Activated CD4-positive, alpha-beta T cell treated with anti-CD3 and anti-CD28 coated beads for 36 hours (primary cell): ENCODE data around the gene KLHL42. TPM values are rescaled to one million over a fixed set of nuclear protein-coding genes. Genes with fewer than 3 reads are reported as not detected.
"Not testable (repeated sequence)": the region's sequence is repeated elsewhere in the genome, so short reads cannot be mapped to it uniquely, and the experiment has no call there.

Experiments
- ATAC-seq: fragments of 200-7000 bp; cut with Tn5 transposase; one replicate; pipeline ENCODE4 v1.10.0; 2021; ENCODE audit warnings: mild to moderate bottlenecking, moderate library complexity
- CTCF ChIA-PET: fragments of 350-600 bp; sonication (Branson Sonifier 250); formaldehyde crosslinking; loops from one replicate; lab custom pipeline; 2021; ENCODE audit warnings: antibody characterized with exemption; lab: Charles Lee
- POLR2A ChIA-PET: fragments of 350-600 bp; sonication (Branson Sonifier 250); formaldehyde crosslinking; loops from one replicate; lab custom pipeline; 2021; ENCODE audit warnings: antibody characterized with exemption, inconsistent platforms; lab: Charles Lee
- DNase-seq: peaks from one replicate; pipeline ENCODE4 v3.0.0-alpha.2; 2020
- H3K27ac Mint-ChIP-seq: one replicate; pipeline ENCODE4 v1.8.0; 2021; ENCODE audit warnings: mixed read lengths
- H3K27me3 Mint-ChIP-seq: one replicate; pipeline ENCODE4 v1.8.0; 2021; ENCODE audit warnings: mixed read lengths
- H3K36me3 Mint-ChIP-seq: one replicate; pipeline ENCODE4 v1.8.0; 2021; ENCODE audit warnings: low read depth, mixed read lengths
- H3K4me1 Mint-ChIP-seq: one replicate; pipeline ENCODE4 v1.8.0; 2021; ENCODE audit warnings: mixed read lengths
- H3K4me3 Mint-ChIP-seq: one replicate; pipeline ENCODE4 v1.8.0; 2021; ENCODE audit warnings: mild to moderate bottlenecking, moderate library complexity, mixed read lengths
- H3K9me3 Mint-ChIP-seq: one replicate; pipeline ENCODE4 v1.8.0; 2021; ENCODE audit warnings: low read depth, mixed read lengths
- intact Hi-C, 2 experiments: fragments of 100-400 bp; cut with DNase I in 1 of 2; cut with micrococcal nuclease in 1 of 2; formaldehyde crosslinking; loops; one replicate each; pipeline versions ENCODE4 v1.14.2 to v1.15.1; 2022 to 2024; cut with DNase I, micrococcal nuclease
- total RNA-seq, 2 experiments: library from RNA; stranded (reverse); gene quantifications; one replicate each; pipeline ENCODE4 v1.2.3, GENCODE V29; 2021

KLHL42 gene
- total RNA-seq, 2 experiments from 2014 or later: 7.1 to 9.2 TPM

- H3K27me3 Mint-ChIP-seq: no peaks in the 10 kb centered on the region
- intact Hi-C loops: no loop called here
- H3K27ac Mint-ChIP-seq: no peak overlapping the region
- no peaks in the 10 kb centered on the region for H3K36me3 Mint-ChIP-seq
- DNase-seq (no peak), ATAC-seq (no peak)
- ChIA-PET CTCF (interaction anchor here (0.6 kb wide), 1 partner anchor 388 kb away, joined by 4 read pairs; no protein-coding TSS in a partner anchor), POLR2A (no interaction called here)
- no peaks in the 10 kb centered on the region for H3K4me1 Mint-ChIP-seq
- peaks cover 3% of the 10 kb centered on the region for H3K9me3 Mint-ChIP-seq
- no peak overlapping the region for H3K4me3 Mint-ChIP-seq
These were observed 58.6 kb downstream of the KLHL42 start for GRCh38 chr12:27838543-27839185.

- Mint-ChIP-seq H3K27ac (no peak overlapping the region), H3K36me3 (no peaks in the 10 kb centered on the region), H3K4me3 (no peak overlapping the region), H3K9me3 (no peaks in the 10 kb centered on the region), H3K27me3 (no peaks in the 10 kb centered on the region), H3K4me1 (no peaks in the 10 kb centered on the region)
- intact Hi-C loops: no loop called here
- ATAC-seq (no peak), DNase-seq (no peak)
- POLR2A ChIA-PET: no interaction called here
- CTCF ChIA-PET: interaction anchor here (0.6 kb wide), 1 partner anchor 100 kb away, joined by 3 read pairs; no protein-coding TSS in a partner anchor
These were observed 60.4 kb downstream of the KLHL42 start for GRCh38 chr12:27840229-27840999.

GRCh38 chr12:27841392-27841882 is 61.4 kb downstream of the KLHL42 start:
- H3K27ac Mint-ChIP-seq: no peak overlapping the region
- H3K36me3 Mint-ChIP-seq: no peaks in the 10 kb centered on the region
- no peak overlapping the region for H3K4me3 Mint-ChIP-seq
- intact Hi-C loops: no loop called here
- H3K27me3 Mint-ChIP-seq: peaks cover 3% of the 10 kb centered on the region
- ATAC-seq (no peak), DNase-seq (no peak)
- no peaks in the 10 kb centered on the region for H3K4me1 Mint-ChIP-seq
- POLR2A ChIA-PET: no interaction called here
- H3K9me3 Mint-ChIP-seq: no peaks in the 10 kb centered on the region
- CTCF ChIA-PET: no interaction called here

GRCh38 chr12:27843714-27844245 is 63.7 kb downstream of the KLHL42 start:
- Mint-ChIP-seq H3K27me3 (peaks cover 12% of the 10 kb centered on the region), H3K4me3 (no peak overlapping the region), H3K27ac (no peak overlapping the region), H3K4me1 (no peaks in the 10 kb centered on the region), H3K9me3 (no peaks in the 10 kb centered on the region), H3K36me3 (no peaks in the 10 kb centered on the region)
- DNase-seq (no peak), ATAC-seq (no peak)
- intact Hi-C loops: no loop called here
- ChIA-PET CTCF (interaction anchor here (0.8 kb wide), 1 partner anchor 194 kb away, joined by 4 read pairs; no protein-coding TSS in a partner anchor), POLR2A (no interaction called here)

GRCh38 chr12:27844366-27845090 is 64.5 kb downstream of the KLHL42 start:
- CTCF ChIA-PET: interaction anchor here (0.8 kb wide), 1 partner anchor 194 kb away, joined by 4 read pairs; no protein-coding TSS in a partner anchor
- peaks cover 2% of the 10 kb centered on the region for H3K9me3 Mint-ChIP-seq
- no peak overlapping the region for H3K27ac Mint-ChIP-seq
- H3K27me3 Mint-ChIP-seq: peaks cover 12% of the 10 kb centered on the region
- no peak overlapping the region for H3K4me3 Mint-ChIP-seq
- POLR2A ChIA-PET: no interaction called here
- ATAC-seq: no peak
- no peaks in the 10 kb centered on the region for H3K36me3 Mint-ChIP-seq
- DNase-seq: no peak
- intact Hi-C loops: no loop called here
- no peaks in the 10 kb centered on the region for H3K4me1 Mint-ChIP-seq

- Mint-ChIP-seq H3K4me1 (no peaks in the 10 kb centered on the region), H3K27me3 (peaks cover 13% of the 10 kb centered on the region), H3K36me3 (no peaks in the 10 kb centered on the region), H3K9me3 (peaks cover 2% of the 10 kb centered on the region), H3K4me3 (no peak overlapping the region), H3K27ac (no peak overlapping the region)
- ChIA-PET CTCF (no interaction called here), POLR2A (no interaction called here)
- DNase-seq: no peak
- intact Hi-C loops: no loop called here
- ATAC-seq: no peak
These were observed 65.2 kb downstream of the KLHL42 start for GRCh38 chr12:27845187-27845586.

GRCh38 chr12:27845706-27846105 is 65.7 kb downstream of the KLHL42 start:
- H3K4me1 Mint-ChIP-seq, POLR2A ChIA-PET, H3K36me3 Mint-ChIP-seq, intact Hi-C loops, DNase-seq, H3K4me3 Mint-ChIP-seq, ATAC-seq, H3K27ac Mint-ChIP-seq, CTCF ChIA-PET, H3K9me3 Mint-ChIP-seq: not testable (repeated sequence)
- peaks cover 13% of the 10 kb centered on the region for H3K27me3 Mint-ChIP-seq

GRCh38 chr12:27847293-27847692 is 67.3 kb downstream of the KLHL42 start:
- H3K4me3 Mint-ChIP-seq, intact Hi-C loops, H3K27ac Mint-ChIP-seq, H3K36me3 Mint-ChIP-seq, CTCF ChIA-PET, H3K9me3 Mint-ChIP-seq, POLR2A ChIA-PET, H3K4me1 Mint-ChIP-seq, DNase-seq, ATAC-seq: not testable (repeated sequence)
- H3K27me3 Mint-ChIP-seq: peaks cover 16% of the 10 kb centered on the region

GRCh38 chr12:27851311-27851710 is 71.3 kb downstream of the KLHL42 start:
- ATAC-seq (no peak), DNase-seq (no peak)
- Mint-ChIP-seq H3K9me3 (peaks cover 2% of the 10 kb centered on the region), H3K27ac (no peak overlapping the region), H3K36me3 (no peaks in the 10 kb centered on the region), H3K27me3 (peaks cover 14% of the 10 kb centered on the region), H3K4me1 (no peaks in the 10 kb centered on the region), H3K4me3 (no peak overlapping the region)
- ChIA-PET CTCF (no interaction called here), POLR2A (no interaction called here)
- intact Hi-C loops: no loop called here

- peaks cover 2% of the 10 kb centered on the region for H3K9me3 Mint-ChIP-seq
- no peaks in the 10 kb centered on the region for H3K36me3 Mint-ChIP-seq
- H3K4me1 Mint-ChIP-seq: no peaks in the 10 kb centered on the region
- CTCF ChIA-PET: no interaction called here
- no peak overlapping the region for H3K27ac Mint-ChIP-seq
- ATAC-seq (no peak), DNase-seq (no peak)
- POLR2A ChIA-PET: no interaction called here
- peaks cover 16% of the 10 kb centered on the region for H3K27me3 Mint-ChIP-seq
- no peak overlapping the region for H3K4me3 Mint-ChIP-seq
- intact Hi-C loops: no loop called here
These were observed 72.1 kb downstream of the KLHL42 start for GRCh38 chr12:27852117-27852516.
